ENCODE data around the gene NRXN3. TPM values are rescaled to one million over a fixed set of nuclear protein-coding genes. Genes with fewer than 3 reads are reported as not detected.
"Not testable (repeated sequence)": the region's sequence is repeated elsewhere in the genome, so short reads cannot be mapped to it uniquely, and the experiment has no call there.

Gene NRXN3
- total RNA-seq, 2 donors from 2014 or later, result not detected

GRCh38 chr14:79009286-79009685, 839.1 kb downstream of the NRXN3 start:
- ATAC-seq, result no peak
- H3K4me1 Mint-ChIP-seq, result no peaks in the 10 kb centered on the region
- H3K27me3 Mint-ChIP-seq, result peaks cover 5% of the 10 kb centered on the region
- H3K9me3 ChIP-seq (ENCODE audit: control insufficient read depth, low read length, poor library complexity, severe bottlenecking), result no peaks in the 10 kb centered on the region
- no peak overlapping the region for H3K27ac Mint-ChIP-seq
- no peaks in the 10 kb centered on the region for H3K36me3 Mint-ChIP-seq (ENCODE audit: low read depth)
- H3K4me3 Mint-ChIP-seq, result no peak overlapping the region
- DNase-seq, result no peak

GRCh38 chr14:79011091-79011919, 841.1 kb downstream of the NRXN3 start:
- ATAC-seq (no peak), DNase-seq (no peak)
- no peak overlapping the region for H3K27ac Mint-ChIP-seq
- H3K4me3 Mint-ChIP-seq, result no peak overlapping the region
- H3K4me1 Mint-ChIP-seq, result no peaks in the 10 kb centered on the region
- peaks cover 5% of the 10 kb centered on the region for H3K27me3 Mint-ChIP-seq
- no peaks in the 10 kb centered on the region for H3K36me3 Mint-ChIP-seq (ENCODE audit: low read depth)
- H3K9me3 ChIP-seq (ENCODE audit: control insufficient read depth, low read length, poor library complexity, severe bottlenecking), result no peaks in the 10 kb centered on the region

GRCh38 chr14:79011920-79012204, 841.7 kb downstream of the NRXN3 start:
- Mint-ChIP-seq H3K27ac (no peak overlapping the region), H3K4me1 (no peaks in the 10 kb centered on the region)

GRCh38 chr14:79016828-79017505, 846.8 kb downstream of the NRXN3 start:
- no peaks in the 10 kb centered on the region for H3K36me3 Mint-ChIP-seq (ENCODE audit: low read depth)
- DNase-seq, result no peak
- no peaks in the 10 kb centered on the region for H3K27me3 Mint-ChIP-seq
- no peak overlapping the region for H3K4me3 Mint-ChIP-seq
- no peak overlapping the region for H3K27ac Mint-ChIP-seq
- H3K9me3 ChIP-seq (ENCODE audit: control insufficient read depth, low read length, poor library complexity, severe bottlenecking), result no peaks in the 10 kb centered on the region
- no peaks in the 10 kb centered on the region for H3K4me1 Mint-ChIP-seq
- ATAC-seq, result no peak

More at GRCh38 chr14:79011920-79012204, 841.7 kb downstream of the NRXN3 start:
- DNase-seq (no peak), ATAC-seq (no peak)
- Mint-ChIP-seq H3K4me3 (no peak overlapping the region), H3K27me3 (peaks cover 5% of the 10 kb centered on the region), H3K36me3 (ENCODE audit: low read depth) (no peaks in the 10 kb centered on the region)
- no peaks in the 10 kb centered on the region for H3K9me3 ChIP-seq (ENCODE audit: control insufficient read depth, low read length, poor library complexity, severe bottlenecking)

- ATAC-seq, result no peak
Observed at GRCh38 chr14:79017561-79017960, 847.4 kb downstream of the NRXN3 start.

GRCh38 chr14:79018836-79019235, 848.7 kb downstream of the NRXN3 start:
- Mint-ChIP-seq H3K4me1 (no peaks in the 10 kb centered on the region), H3K27ac (no peak overlapping the region), H3K4me3 (no peak overlapping the region), H3K27me3 (no peaks in the 10 kb centered on the region), H3K36me3 (ENCODE audit: low read depth) (no peaks in the 10 kb centered on the region)
- H3K9me3 ChIP-seq (ENCODE audit: control insufficient read depth, low read length, poor library complexity, severe bottlenecking), result no peaks in the 10 kb centered on the region
- DNase-seq (no peak), ATAC-seq (no peak)

More at GRCh38 chr14:79017561-79017960, 847.4 kb downstream of the NRXN3 start:
- no peaks in the 10 kb centered on the region for H3K27me3 Mint-ChIP-seq
- H3K4me1 Mint-ChIP-seq, result no peaks in the 10 kb centered on the region
- H3K27ac Mint-ChIP-seq, result no peak overlapping the region
- H3K9me3 ChIP-seq (ENCODE audit: control insufficient read depth, low read length, poor library complexity, severe bottlenecking), result no peaks in the 10 kb centered on the region
- H3K4me3 Mint-ChIP-seq, result no peak overlapping the region
- no peaks in the 10 kb centered on the region for H3K36me3 Mint-ChIP-seq (ENCODE audit: low read depth)
- no peak for DNase-seq

- not testable (repeated sequence) for H3K36me3 Mint-ChIP-seq (ENCODE audit: low read depth); H3K9me3 ChIP-seq (ENCODE audit: control insufficient read depth, low read length, poor library complexity, severe bottlenecking); DNase-seq; H3K27me3 Mint-ChIP-seq; H3K4me3 Mint-ChIP-seq; ATAC-seq; H3K4me1 Mint-ChIP-seq; H3K27ac Mint-ChIP-seq
Observed at GRCh38 chr14:79019898-79020297, 849.7 kb downstream of the NRXN3 start.

GRCh38 chr14:79021766-79022165, 851.6 kb downstream of the NRXN3 start:
- Mint-ChIP-seq H3K27me3 (no peaks in the 10 kb centered on the region), H3K4me3 (no peak overlapping the region), H3K36me3 (ENCODE audit: low read depth) (no peaks in the 10 kb centered on the region), H3K27ac (no peak overlapping the region), H3K4me1 (no peaks in the 10 kb centered on the region)
- DNase-seq, result no peak
- no peak for ATAC-seq
- H3K9me3 ChIP-seq (ENCODE audit: control insufficient read depth, low read length, poor library complexity, severe bottlenecking), result no peaks in the 10 kb centered on the region

GRCh38 chr14:79027138-79027537, 857.0 kb downstream of the NRXN3 start:
- no peak for ATAC-seq
- Mint-ChIP-seq H3K4me3 (no peak overlapping the region), H3K27me3 (no peaks in the 10 kb centered on the region), H3K27ac (no peak overlapping the region), H3K4me1 (no peaks in the 10 kb centered on the region), H3K36me3 (ENCODE audit: low read depth) (no peaks in the 10 kb centered on the region)
- no peaks in the 10 kb centered on the region for H3K9me3 ChIP-seq (ENCODE audit: control insufficient read depth, low read length, poor library complexity, severe bottlenecking)
- DNase-seq, result no peak

GRCh38 chr14:79028281-79028680, 858.1 kb downstream of the NRXN3 start:
- Mint-ChIP-seq H3K27me3 (no peaks in the 10 kb centered on the region), H3K27ac (no peak overlapping the region), H3K4me1 (no peaks in the 10 kb centered on the region), H3K36me3 (ENCODE audit: low read depth) (no peaks in the 10 kb centered on the region), H3K4me3 (no peak overlapping the region)
- no peaks in the 10 kb centered on the region for H3K9me3 ChIP-seq (ENCODE audit: control insufficient read depth, low read length, poor library complexity, severe bottlenecking)
- DNase-seq (no peak), ATAC-seq (no peak)

GRCh38 chr14:79036441-79036840, 866.3 kb downstream of the NRXN3 start:
- H3K9me3 ChIP-seq (ENCODE audit: control insufficient read depth, low read length, poor library complexity, severe bottlenecking), result no peaks in the 10 kb centered on the region
- no peak overlapping the region for H3K27ac Mint-ChIP-seq
- ATAC-seq, result no peak
- no peaks in the 10 kb centered on the region for H3K4me1 Mint-ChIP-seq
- H3K36me3 Mint-ChIP-seq (ENCODE audit: low read depth), result no peaks in the 10 kb centered on the region
- DNase-seq, result no peak
- H3K4me3 Mint-ChIP-seq, result no peak overlapping the region
- no peaks in the 10 kb centered on the region for H3K27me3 Mint-ChIP-seq

- no peak for ATAC-seq
- H3K9me3 ChIP-seq (ENCODE audit: control insufficient read depth, low read length, poor library complexity, severe bottlenecking), result no peaks in the 10 kb centered on the region
- no peaks in the 10 kb centered on the region for H3K27me3 Mint-ChIP-seq
- no peak overlapping the region for H3K4me3 Mint-ChIP-seq
- no peak overlapping the region for H3K27ac Mint-ChIP-seq
- no peaks in the 10 kb centered on the region for H3K4me1 Mint-ChIP-seq
- no peak for DNase-seq
- H3K36me3 Mint-ChIP-seq (ENCODE audit: low read depth), result no peaks in the 10 kb centered on the region
Observed at GRCh38 chr14:79037106-79037505, 866.9 kb downstream of the NRXN3 start.

GRCh38 chr14:79037593-79037992, 867.4 kb downstream of the NRXN3 start:
- no peak for DNase-seq
- H3K9me3 ChIP-seq (ENCODE audit: control insufficient read depth, low read length, poor library complexity, severe bottlenecking), result no peaks in the 10 kb centered on the region
- no peak for ATAC-seq
- no peaks in the 10 kb centered on the region for H3K36me3 Mint-ChIP-seq (ENCODE audit: low read depth)
- no peak overlapping the region for H3K4me3 Mint-ChIP-seq
- H3K4me1 Mint-ChIP-seq, result no peaks in the 10 kb centered on the region
- no peaks in the 10 kb centered on the region for H3K27me3 Mint-ChIP-seq
- H3K27ac Mint-ChIP-seq, result no peak overlapping the region

- H3K36me3 Mint-ChIP-seq (ENCODE audit: low read depth), result no peaks in the 10 kb centered on the region
Observed at GRCh38 chr14:79040790-79041189, 870.6 kb downstream of the NRXN3 start.

More at GRCh38 chr14:79040790-79041189, 870.6 kb downstream of the NRXN3 start:
- Mint-ChIP-seq H3K27me3 (no peaks in the 10 kb centered on the region), H3K27ac (no peak overlapping the region), H3K4me3 (no peak overlapping the region), H3K4me1 (no peaks in the 10 kb centered on the region)
- DNase-seq, result no peak
- no peak for ATAC-seq
- H3K9me3 ChIP-seq (ENCODE audit: control insufficient read depth, low read length, poor library complexity, severe bottlenecking), result no peaks in the 10 kb centered on the region
